Rectal smooth muscle tissue (tissue), 1 donor: ENCODE data around the gene TMEM203.

Experiments used
- H3K27ac ChIP-seq: one replicate; pipeline ENCODE4 v1.7.0; 2013; ENCODE audit warnings: low read depth, low read length, inconsistent platforms
- H3K27me3 ChIP-seq: one replicate; pipeline ENCODE4 v1.7.0; 2013; ENCODE audit warnings: low read length; ENCODE audit not compliant: control insufficient read depth, insufficient read depth
- H3K36me3 ChIP-seq: one replicate; pipeline ENCODE4 v1.7.0; 2013; ENCODE audit warnings: low read length; ENCODE audit not compliant: control insufficient read depth, insufficient read depth
- H3K4me1 ChIP-seq: one replicate; pipeline ENCODE4 v1.7.0; 2013; ENCODE audit warnings: low read length; ENCODE audit not compliant: control insufficient read depth, insufficient read depth
- H3K4me3 ChIP-seq: one replicate; pipeline ENCODE4 v1.7.0; 2013; ENCODE audit warnings: low read length
- H3K9ac ChIP-seq: one replicate; pipeline ENCODE4 v1.7.0; 2013; ENCODE audit warnings: low read length

The TMEM203 gene

GRCh38 chr9:137215196-137215986, 9.9 kb upstream of the TMEM203 start:
- Histone ChIP-seq H3K9ac (no peak overlapping the region), H3K4me3 (no peak overlapping the region), H3K27ac (no peak overlapping the region), H3K4me1 (no peaks in the 10 kb centered on the region), H3K36me3 (peaks cover 2% of the 10 kb centered on the region), H3K27me3 (no peaks in the 10 kb centered on the region)

- Histone ChIP-seq H3K27ac (no peak overlapping the region), H3K4me1 (no peaks in the 10 kb centered on the region), H3K36me3 (peaks cover 2% of the 10 kb centered on the region), H3K9ac (no peak overlapping the region), H3K4me3 (no peak overlapping the region), H3K27me3 (no peaks in the 10 kb centered on the region)
Measured at GRCh38 chr9:137214620-137215019, 9.2 kb upstream of the TMEM203 start.

GRCh38 chr9:137213160-137214060, 8.0 kb upstream of the TMEM203 start:
- Histone ChIP-seq H3K4me3 (no peak overlapping the region), H3K27me3 (no peaks in the 10 kb centered on the region), H3K27ac (no peak overlapping the region), H3K9ac (no peak overlapping the region), H3K36me3 (peaks cover 2% of the 10 kb centered on the region), H3K4me1 (no peaks in the 10 kb centered on the region)

- H3K9ac ChIP-seq: no peak overlapping the region
- no peak overlapping the region for H3K4me3 ChIP-seq
- peaks cover 2% of the 10 kb centered on the region for H3K36me3 ChIP-seq
- H3K4me1 ChIP-seq: no peaks in the 10 kb centered on the region
- H3K27ac ChIP-seq: no peak overlapping the region
- no peaks in the 10 kb centered on the region for H3K27me3 ChIP-seq
Measured at GRCh38 chr9:137212520-137212919, 7.1 kb upstream of the TMEM203 start.

- H3K27ac ChIP-seq: no peak overlapping the region
- peaks cover 2% of the 10 kb centered on the region for H3K36me3 ChIP-seq
- H3K4me1 ChIP-seq: peaks cover 4% of the 10 kb centered on the region
- H3K9ac ChIP-seq: no peak overlapping the region
- no peak overlapping the region for H3K4me3 ChIP-seq
- H3K27me3 ChIP-seq: no peaks in the 10 kb centered on the region
Measured at GRCh38 chr9:137211532-137211931, 6.1 kb upstream of the TMEM203 start.

GRCh38 chr9:137206602-137207001, 1.2 kb upstream of the TMEM203 start:
- peaks cover 24% of the 10 kb centered on the region for H3K4me1 ChIP-seq

GRCh38 chr9:137204731-137205125, 720 bp downstream of the TMEM203 start:
- H3K4me3 ChIP-seq: peak overlapping the region; percentile 89
- H3K27me3 ChIP-seq: no peaks in the 10 kb centered on the region
- peak overlapping the region; percentile 74 for H3K9ac ChIP-seq
- peak overlapping the region; percentile 79 for H3K27ac ChIP-seq
- peaks cover 30% of the 10 kb centered on the region for H3K4me1 ChIP-seq
- H3K36me3 ChIP-seq: no peaks in the 10 kb centered on the region

More at GRCh38 chr9:137206602-137207001, 1.2 kb upstream of the TMEM203 start:
- peak overlapping the region; percentile 89 for H3K4me3 ChIP-seq
- H3K27ac ChIP-seq: no peak overlapping the region
- no peak overlapping the region for H3K9ac ChIP-seq
- no peaks in the 10 kb centered on the region for H3K27me3 ChIP-seq
- no peaks in the 10 kb centered on the region for H3K36me3 ChIP-seq

- H3K4me3 ChIP-seq: no peak overlapping the region
- peaks cover 34% of the 10 kb centered on the region for H3K4me1 ChIP-seq
- H3K27ac ChIP-seq: no peak overlapping the region
- H3K9ac ChIP-seq: no peak overlapping the region
- no peaks in the 10 kb centered on the region for H3K36me3 ChIP-seq
- no peaks in the 10 kb centered on the region for H3K27me3 ChIP-seq
Measured at GRCh38 chr9:137202966-137203365, 2.5 kb downstream of the TMEM203 start.

- Histone ChIP-seq H3K27me3 (no peaks in the 10 kb centered on the region), H3K4me1 (peaks cover 28% of the 10 kb centered on the region), H3K27ac (peak overlapping the region; percentile 58), H3K4me3 (peak overlapping the region; percentile 84), H3K9ac (peak overlapping the region; percentile 80), H3K36me3 (no peaks in the 10 kb centered on the region)
Measured at GRCh38 chr9:137201205-137201868, 4.1 kb downstream of the TMEM203 start.

GRCh38 chr9:137200311-137201204, 4.9 kb downstream of the TMEM203 start, which contains the start of gene TPRN:
TSS of gene TPRN (minus strand) at chr9:137200741. CDS start at chr9:137200711, 30 bp downstream.
- H3K4me1 ChIP-seq: peaks cover 23% of the 10 kb centered on the region
- H3K36me3 ChIP-seq: no peaks in the 10 kb centered on the region
- H3K27me3 ChIP-seq: no peaks in the 10 kb centered on the region
- H3K4me3 ChIP-seq: peak within 1 kb of the TSS; percentile 84
- peak within 1 kb of the TSS; percentile 80 for H3K9ac ChIP-seq
- H3K27ac ChIP-seq: peak within 1 kb of the TSS; percentile 58

- peaks cover 20% of the 10 kb centered on the region for H3K4me1 ChIP-seq
- no peak overlapping the region for H3K27ac ChIP-seq
- no peaks in the 10 kb centered on the region for H3K36me3 ChIP-seq
- H3K27me3 ChIP-seq: no peaks in the 10 kb centered on the region
- H3K4me3 ChIP-seq: peak overlapping the region; percentile 52
- no peak overlapping the region for H3K9ac ChIP-seq
Measured at GRCh38 chr9:137199411-137200121, 5.9 kb downstream of the TMEM203 start.
